PC-9 (cell line): Measurements from ENCODE around the gene TBCK.
"Not testable (repeated sequence)": the region's sequence is repeated elsewhere in the genome, so short reads cannot be mapped to it uniquely, and the experiment has no call there.

Source experiments
- CTCF ChIP-seq: fragments of 200-600 bp; sonication (generic); conservative IDR thresholded peaks from 2 replicates; pipeline ENCODE4 v1.6.1; 2017; ENCODE audit warnings: mixed run types, antibody characterized with exemption, mild to moderate bottlenecking, moderate library complexity
- EZH2 ChIP-seq: fragments of 200-600 bp; sonication (generic); IDR thresholded peaks from 2 replicates; pipeline ENCODE4 v1.8.0; 2017; ENCODE audit warnings: antibody characterized with exemption, low read depth

GRCh38 chr4:106321814-106322213 lies 5.8 kb upstream of the TBCK start:
- TF ChIP-seq CTCF, EZH2: not testable (repeated sequence)
